GM08714 (cell line): Measurements from ENCODE around the gene FUZ.

Experiments
- H3K4me3 ChIP-seq: fragments of 200-500 bp; sonication (Bioruptor generic); 2 replicates; pipeline ENCODE4 v1.5.1; 2014; ENCODE audit warnings: mild to moderate bottlenecking, low read length, inconsistent platforms
- ZNF274 ChIP-seq: IDR thresholded peaks from 2 replicates; pipeline ENCODE4 v1.6.1; 2012; ENCODE audit warnings: mild to moderate bottlenecking, low read depth, low read length

Gene FUZ

GRCh38 chr19:49809941-49810389, 3.1 kb downstream of the FUZ start:
- no peak for TF ChIP-seq ZNF274
- no peak overlapping the region for H3K4me3 ChIP-seq

GRCh38 chr19:49809160-49809940, 3.7 kb downstream of the FUZ start:
- no peak for TF ChIP-seq ZNF274
- H3K4me3 ChIP-seq, result peak overlapping the region; percentile 44; the same call in 1 of the 2 replicates

DNA sequence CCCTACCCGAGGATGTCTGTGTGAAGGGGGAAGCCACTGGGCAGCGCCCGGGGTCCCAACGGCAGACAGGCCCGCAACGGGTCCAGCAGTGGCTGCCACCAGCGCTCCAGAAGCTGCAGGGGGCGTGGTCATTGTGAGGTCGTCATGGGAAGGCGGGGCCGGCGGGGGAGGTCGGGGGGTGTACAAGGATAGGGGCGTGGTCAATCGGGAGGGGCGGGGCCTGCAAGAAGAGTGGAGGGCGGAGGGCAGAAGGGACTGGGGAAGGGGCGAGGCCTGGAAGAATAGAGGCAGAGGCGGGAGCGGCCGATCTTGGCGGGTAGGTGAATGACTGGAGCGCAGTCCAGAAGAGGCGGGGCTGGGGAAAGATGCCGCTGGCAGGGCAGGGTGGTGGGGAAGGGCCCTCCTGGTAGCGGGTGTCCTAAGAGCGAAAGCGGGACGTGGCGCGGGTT, 4.4 kb downstream of the FUZ start:
- peak overlapping the region; percentile 44; the same call in 1 of the 2 replicates for H3K4me3 ChIP-seq
- no peak for TF ChIP-seq ZNF274

DNA sequence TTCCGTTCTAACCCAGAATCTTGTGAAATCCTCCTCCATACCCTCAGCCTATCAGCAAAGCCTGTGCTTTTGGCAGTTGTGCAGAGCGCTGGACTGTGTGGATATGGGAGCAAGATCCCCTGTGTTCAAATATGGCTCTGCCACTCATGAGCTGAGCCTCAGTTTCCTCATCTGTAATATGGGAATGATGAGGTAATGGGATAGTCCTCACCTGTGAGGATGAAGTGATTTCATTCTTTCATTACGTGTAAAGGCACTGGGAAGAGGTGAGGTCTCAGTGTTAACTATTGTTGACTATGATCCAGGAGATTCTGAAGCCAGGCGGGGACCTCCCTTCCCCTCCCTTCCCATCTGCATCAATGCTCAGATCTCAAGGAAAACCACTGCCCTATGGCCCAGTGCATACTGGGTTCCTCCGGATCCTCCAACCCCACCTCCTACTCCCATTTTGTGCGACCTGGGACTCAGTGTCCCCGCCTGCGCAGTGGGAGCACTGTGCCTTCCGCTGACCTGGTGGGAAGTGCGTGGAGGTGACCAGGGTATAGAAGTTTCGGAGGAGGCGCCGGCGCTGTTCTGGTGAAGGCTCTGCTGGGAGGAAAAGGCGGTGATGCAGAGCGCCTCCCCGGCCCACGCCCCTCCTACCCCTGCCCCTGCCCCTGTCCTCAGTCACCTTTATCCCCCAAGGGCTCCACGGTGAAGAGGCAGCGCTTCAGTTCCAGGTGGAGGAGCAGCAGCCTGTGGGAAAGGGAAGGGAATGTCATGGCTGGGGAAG, 5.0 kb downstream of the FUZ start:
- TF ChIP-seq ZNF274, result no peak
- no peak overlapping the region for H3K4me3 ChIP-seq

GRCh38 chr19:49807058-49807903, 5.8 kb downstream of the FUZ start:
- no peak overlapping the region for H3K4me3 ChIP-seq
- TF ChIP-seq ZNF274, result no peak

DNA sequence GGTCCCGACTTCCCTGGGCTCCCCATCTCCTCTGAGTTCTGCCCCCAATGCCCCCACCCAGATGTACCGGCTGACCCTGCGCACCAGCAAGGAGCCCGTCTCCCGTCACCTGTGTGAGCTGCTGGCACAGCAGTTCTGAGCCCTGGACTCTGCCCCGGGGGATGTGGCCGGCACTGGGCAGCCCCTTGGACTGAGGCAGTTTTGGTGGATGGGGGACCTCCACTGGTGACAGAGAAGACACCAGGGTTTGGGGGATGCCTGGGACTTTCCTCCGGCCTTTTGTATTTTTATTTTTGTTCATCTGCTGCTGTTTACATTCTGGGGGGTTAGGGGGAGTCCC, 6.5 kb downstream of the FUZ start:
- no peak overlapping the region for H3K4me3 ChIP-seq
- no peak for TF ChIP-seq ZNF274

- no peak for TF ChIP-seq ZNF274
- H3K4me3 ChIP-seq, result no peak overlapping the region
Measured at GRCh38 chr19:49805822-49806619, 7.1 kb downstream of the FUZ start.

GRCh38 chr19:49803529-49803856, 9.6 kb downstream of the FUZ start:
- TF ChIP-seq ZNF274, result no peak
- H3K4me3 ChIP-seq, result no peak overlapping the region

DNA sequence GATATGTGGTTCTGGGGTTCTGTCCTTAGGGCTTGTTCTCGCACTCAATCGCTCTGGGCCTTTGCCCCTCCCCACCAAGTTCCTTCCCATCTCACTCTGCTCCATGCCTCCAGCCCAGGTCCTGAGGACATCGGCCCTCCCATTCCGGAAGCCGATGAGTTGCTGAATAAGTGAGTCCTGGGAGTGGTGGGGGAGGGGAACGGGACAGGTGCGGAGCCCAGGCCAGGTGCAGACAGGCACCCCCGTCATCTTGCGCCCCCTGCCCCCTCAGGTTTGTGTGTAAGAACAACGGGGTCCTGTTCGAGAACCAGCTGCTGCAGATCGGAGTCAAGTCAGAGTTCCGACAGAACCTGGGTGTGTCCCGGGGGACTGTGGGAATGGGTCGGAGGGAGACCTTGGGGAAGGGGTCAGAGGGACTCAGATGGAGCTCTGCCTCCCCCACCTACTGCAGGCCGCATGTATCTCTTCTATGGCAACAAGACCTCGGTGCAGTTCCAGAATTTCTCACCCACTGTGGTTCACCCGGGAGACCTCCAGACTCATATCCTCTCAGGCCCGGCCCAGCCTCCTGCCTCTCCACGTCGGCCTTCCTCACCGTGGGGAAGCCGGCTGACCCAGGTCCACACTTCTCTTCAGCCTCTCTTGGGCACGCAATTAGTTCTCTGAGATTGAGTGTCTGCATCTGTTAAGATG, 10.1 kb downstream of the FUZ start:
- TF ChIP-seq ZNF274, result no peak
- no peak overlapping the region for H3K4me3 ChIP-seq

GRCh38 chr19:49801966-49802661, 11.0 kb downstream of the FUZ start:
- no peak for TF ChIP-seq ZNF274
- no peak overlapping the region for H3K4me3 ChIP-seq

DNA sequence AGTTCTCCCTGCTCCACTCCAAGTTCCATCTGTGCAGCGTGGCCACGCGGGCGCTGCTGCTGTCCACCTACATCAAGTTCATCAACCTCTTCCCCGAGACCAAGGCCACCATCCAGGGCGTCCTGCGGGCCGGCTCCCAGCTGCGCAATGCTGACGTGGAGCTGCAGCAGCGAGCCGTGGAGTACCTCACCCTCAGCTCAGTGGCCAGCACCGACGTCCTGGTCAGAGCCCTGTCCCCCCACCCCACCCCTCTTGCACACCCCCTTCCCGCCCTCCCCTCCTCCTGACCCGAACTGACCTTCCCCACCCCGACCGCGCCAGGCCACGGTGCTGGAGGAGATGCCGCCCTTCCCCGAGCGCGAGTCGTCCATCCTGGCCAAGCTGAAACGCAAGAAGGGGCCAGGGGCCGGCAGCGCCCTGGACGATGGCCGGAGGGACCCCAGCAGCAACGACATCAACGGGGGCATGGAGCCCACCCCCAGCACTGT, 11.6 kb downstream of the FUZ start:
- H3K4me3 ChIP-seq, result no peak overlapping the region

DNA sequence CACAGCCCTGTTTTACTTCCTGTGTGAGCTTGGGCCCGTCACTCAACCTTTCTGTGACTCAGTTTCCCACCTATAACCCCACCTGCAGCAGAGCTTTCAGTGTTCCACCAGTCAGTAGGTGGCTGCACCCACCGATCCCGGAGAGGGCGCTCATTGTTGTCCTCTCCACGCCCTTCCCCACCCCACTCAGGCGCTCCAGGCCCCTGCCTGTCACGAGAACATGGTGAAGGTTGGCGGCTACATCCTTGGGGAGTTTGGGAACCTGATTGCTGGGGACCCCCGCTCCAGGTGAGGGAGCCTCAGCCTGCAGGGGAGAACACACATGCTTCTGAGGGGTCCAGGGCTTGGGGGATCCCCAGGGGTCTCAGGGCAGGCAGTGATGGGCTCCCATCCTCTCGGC, 12.3 kb downstream of the FUZ start:
- no peak for TF ChIP-seq ZNF274
- H3K4me3 ChIP-seq, result no peak overlapping the region

More for the DNA sequence above, 11.6 kb downstream of the FUZ start:
- TF ChIP-seq ZNF274, result no peak
